ENCODE data around the gene GMPPA.

DNA sequence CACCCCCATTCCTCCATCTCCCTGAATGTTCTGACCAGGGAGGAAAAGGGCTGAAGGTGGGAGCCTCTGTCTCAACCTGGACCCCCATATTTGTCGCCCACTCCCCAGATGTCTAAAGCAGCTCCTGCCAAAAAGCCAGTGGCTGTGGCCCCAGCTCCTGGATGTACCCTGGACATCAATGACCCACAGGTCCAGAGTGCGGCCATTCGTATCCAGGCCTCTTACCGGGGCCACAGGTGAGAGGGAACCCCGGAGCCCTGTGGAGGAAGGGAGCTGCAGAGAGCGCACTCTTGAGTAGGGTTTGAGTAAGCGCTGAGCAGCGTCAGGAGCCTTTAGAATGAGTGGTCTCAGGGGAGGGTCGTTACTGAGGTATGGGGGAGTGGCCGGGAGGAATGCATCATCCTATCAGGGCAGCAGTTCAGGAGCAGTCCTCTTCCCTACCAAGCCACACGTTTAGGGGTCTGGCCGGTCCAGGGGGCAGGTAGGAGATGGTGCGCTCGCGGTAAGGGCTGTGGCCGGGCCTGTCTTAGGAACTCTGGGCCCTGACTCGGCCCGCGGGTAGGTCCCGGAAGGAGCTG lies 2.4 kb upstream of the GMPPA start:
- TF ChIP-seq, protein P1, sequence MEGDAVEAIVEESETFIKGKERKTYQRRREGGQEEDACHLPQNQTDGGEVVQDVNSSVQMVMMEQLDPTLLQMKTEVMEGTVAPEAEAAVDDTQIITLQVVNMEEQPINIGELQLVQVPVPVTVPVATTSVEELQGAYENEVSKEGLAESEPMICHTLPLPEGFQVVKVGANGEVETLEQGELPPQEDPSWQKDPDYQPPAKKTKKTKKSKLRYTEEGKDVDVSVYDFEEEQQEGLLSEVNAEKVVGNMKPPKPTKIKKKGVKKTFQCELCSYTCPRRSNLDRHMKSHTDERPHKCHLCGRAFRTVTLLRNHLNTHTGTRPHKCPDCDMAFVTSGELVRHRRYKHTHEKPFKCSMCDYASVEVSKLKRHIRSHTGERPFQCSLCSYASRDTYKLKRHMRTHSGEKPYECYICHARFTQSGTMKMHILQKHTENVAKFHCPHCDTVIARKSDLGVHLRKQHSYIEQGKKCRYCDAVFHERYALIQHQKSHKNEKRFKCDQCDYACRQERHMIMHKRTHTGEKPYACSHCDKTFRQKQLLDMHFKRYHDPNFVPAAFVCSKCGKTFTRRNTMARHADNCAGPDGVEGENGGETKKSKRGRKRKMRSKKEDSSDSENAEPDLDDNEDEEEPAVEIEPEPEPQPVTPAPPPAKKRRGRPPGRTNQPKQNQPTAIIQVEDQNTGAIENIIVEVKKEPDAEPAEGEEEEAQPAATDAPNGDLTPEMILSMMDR (optimal IDR thresholded peaks at IDR 0.05 in 1 of 3, IDR thresholded peaks at IDR 0.05 in 1 of 3, conservative IDR thresholded peaks at IDR 0.05 in 1 of 3; ENCODE audit: extremely low read depth in 1 of 3, insufficient read depth in 2 of 3, low read length in 3 of 3), result no peak
- TF ChIP-seq EZH2 (IDR thresholded peaks at IDR 0.05; ENCODE audit: low read length), result no peak
